GM15510 (cell line): Measurements from ENCODE around the gene XPC.

Experiments
- POLR2A ChIP-seq: IDR thresholded peaks from 3 replicates; pipeline ENCODE4 v1.6.1; 2011; ENCODE audit warnings: borderline replicate concordance; ENCODE audit not compliant: insufficient read length; ENCODE audit errors: extremely low read depth

Gene XPC

DNA sequence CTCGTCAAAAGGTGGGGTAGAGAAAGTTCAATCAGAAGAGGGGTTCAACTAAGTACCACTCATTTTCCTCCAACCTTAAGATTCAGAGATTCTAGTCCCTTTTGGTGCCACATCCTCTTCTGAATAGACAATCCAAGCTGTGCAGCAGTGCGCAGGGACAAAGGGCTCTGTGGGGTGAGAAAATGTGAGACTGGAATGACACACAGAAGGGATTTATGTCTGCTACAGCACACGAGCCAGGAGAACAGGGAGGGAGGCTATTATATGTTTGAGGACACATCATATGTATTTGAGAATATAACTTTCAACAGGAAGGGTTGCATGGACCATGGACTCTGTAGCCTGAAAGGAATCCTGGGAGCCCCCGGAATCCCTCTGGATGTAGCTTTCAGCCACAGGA, 33.2 kb upstream of the XPC start:
- no peak for TF ChIP-seq POLR2A

DNA sequence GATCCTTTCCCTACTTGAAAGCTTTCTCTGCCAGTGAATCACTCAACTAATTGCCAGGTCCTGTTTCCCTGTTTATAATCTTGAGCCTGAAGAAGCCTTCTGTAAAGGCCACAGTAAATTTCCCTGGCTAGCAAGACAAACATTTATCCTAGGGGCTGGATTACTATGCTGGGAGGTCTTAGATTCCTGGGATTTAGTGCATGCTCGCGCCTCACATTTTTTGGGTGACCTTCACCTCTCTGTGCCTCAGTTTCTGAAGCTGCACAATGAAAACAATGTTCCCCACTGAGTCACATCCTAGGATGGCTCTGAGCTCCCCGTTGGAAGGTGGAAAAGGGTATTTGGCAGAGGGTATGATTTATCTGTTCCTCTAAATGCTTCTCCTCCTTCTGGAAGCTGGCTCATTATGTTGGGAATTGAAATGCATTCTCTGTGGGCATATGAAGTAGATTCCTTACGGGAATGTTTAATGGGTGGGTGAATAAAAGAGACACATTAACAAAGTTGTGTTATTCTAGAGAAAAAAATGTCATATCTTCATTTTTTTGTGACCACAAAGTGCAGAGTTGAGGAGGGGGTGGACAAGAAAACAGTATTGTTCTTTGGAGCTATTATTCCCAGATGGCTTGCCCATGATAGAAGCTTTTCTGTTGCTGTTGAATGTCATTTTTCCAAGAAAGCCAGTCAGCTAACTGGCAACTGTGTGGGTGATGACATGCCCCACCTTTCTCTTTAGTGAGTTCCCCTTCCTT, 32.6 kb upstream of the XPC start:
- no peak for TF ChIP-seq POLR2A

DNA sequence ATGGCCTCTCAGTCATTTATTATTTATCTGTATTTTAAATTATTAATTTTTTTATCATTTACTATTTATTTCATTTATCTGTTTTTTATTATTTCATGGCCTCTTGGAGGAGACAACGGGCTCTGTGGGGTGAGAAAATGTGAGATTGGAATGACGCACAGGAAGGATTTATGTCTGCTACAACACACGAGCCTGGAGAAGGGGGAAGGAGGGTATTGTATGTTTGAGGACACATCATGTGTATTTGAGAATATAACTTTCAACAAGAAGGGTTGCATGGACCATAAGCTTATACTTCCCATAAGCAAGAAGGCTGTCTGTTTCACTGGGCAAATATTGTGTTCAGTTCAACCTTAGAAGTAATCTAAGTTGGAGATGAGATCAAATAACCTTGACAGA, 31.9 kb upstream of the XPC start:
- TF ChIP-seq POLR2A = no peak

DNA sequence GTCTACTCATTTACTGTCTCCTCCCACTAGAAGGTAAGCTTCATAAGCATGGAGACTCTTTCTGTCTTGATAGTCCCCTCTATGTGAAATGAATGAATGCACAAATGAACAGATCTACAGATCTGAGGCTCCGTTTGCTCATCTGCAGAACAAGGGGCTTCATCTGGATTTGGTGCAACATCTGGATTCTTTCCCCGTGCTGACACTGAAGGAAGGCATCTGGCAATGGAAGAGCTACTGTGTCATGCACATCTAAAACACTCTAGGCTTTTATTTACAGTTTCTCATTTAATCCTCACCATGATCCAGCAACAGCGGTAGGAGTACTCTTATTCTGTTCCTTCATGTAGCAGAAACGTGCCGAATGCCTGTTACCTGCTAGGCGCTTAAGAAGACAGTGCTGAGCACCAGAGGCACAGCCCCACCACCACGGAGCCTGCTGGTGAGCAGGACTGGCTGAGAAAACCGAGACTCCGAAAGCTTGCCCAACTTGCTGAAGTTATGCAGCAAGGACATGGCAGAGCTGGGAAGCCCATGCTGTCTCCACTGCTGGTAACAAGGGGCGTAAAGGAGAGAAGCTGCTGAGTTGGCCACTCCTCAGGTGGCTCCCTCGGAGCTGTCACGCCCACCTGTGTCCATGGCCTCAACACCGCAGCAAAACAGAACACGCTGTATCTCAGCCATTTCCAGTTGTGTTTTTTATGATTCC, 31.3 kb upstream of the XPC start:
- TF ChIP-seq POLR2A = no peak

DNA sequence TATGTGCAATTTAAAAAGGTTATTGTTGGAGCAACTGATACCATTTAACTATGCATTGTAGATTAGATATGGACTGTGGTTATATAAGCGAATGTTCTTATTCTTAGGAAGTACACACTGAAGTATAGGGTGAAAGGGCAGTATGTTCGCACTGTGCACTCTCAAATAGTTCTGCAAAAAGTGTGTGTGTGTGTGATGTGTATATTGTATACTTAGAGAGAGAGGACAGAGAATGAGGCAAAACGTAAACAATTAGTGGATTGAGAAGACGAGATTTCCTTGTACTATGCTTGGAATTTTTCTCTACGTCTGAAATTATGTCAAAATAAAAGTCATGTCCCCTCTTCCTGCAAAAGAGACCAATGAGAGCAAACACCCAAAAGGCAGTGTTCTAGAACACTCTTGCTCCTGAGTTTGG, 30.6 kb upstream of the XPC start:
- TF ChIP-seq POLR2A = no peak

DNA sequence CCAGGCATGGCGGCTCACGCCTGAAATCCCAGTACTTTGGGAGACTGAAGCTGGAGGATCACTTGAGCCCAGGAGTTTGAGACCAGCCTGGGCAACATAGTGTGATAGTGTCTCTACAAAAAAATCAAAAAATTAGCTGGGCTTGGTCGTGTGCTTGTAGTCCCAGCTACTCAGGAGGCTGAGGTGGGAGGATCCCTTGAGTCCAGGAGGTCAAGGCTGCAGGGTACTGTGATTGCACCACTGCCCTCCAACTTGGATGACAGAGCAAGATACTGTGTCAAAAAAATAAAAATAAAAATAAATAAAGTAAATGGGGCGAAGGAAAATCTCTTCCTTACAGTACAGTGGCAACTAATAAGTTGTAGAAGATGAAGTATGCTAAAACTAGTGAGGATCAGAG, 29.8 kb upstream of the XPC start:
- no peak for TF ChIP-seq POLR2A

DNA sequence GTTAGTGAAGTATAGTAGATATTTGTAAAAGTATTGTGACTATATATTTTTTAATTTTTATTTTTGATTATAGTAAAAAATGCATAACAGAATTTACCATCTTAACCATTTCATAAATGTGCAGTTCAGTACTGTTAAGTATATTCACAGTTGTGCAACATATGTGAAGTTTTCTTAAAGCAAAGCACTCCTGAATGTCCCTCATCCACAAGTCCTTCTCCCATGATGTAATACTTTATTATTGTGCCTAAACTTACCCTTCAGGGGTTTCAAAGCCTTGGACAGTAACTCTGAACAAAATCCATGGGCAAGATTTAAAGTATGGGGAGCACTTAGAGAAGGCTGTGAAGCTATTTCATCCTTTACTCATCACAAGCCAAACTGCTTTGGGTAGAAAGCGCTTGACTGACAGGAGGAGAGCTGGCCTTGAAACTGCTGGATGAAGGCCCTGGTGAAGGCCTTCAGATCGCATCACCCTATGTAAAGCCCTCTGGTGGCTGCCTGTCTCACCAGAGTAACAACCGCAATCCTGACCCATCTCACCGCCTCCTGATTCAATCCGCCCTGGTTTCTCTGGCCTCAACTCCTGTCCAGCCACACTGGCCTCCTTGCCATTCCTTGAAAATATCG, 28.3 kb upstream of the XPC start:
- TF ChIP-seq POLR2A = no peak

DNA sequence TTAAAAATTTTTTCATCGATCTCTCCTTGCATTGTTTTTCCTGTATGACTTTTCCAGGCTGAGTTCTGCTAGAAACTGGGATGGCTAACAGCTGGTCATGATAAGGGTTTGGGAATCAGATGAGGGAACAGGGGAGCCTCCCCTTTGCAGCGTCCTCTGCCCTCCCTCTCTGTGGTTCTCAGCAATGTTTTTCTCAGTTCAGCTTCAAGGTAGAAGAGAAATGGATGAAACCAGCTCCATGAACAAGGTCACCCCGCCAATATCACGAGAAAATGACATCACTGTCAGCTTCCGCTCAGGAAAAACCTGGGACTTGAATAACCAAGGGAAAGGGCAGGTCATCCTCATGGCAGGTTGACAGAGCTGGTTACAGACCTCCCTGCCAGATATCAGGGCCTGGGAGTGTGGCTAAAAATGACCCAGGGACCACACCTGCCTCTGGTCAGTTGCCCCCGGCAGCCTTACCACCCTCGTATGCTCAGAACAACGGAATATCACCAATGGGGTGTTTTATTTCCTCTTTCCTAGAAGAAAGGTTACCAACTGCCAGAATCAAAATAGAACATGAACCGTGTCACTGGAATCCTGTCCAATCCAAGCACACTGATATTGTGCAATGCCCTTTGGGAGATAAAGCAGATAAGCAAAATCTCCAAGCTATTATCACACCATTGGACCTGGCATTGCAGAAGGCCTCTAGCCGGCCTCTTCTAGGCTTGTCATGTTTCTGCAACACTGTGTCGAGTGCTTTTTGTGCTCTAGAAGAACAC, 26.3 kb upstream of the XPC start:
- TF ChIP-seq POLR2A = no peak

DNA sequence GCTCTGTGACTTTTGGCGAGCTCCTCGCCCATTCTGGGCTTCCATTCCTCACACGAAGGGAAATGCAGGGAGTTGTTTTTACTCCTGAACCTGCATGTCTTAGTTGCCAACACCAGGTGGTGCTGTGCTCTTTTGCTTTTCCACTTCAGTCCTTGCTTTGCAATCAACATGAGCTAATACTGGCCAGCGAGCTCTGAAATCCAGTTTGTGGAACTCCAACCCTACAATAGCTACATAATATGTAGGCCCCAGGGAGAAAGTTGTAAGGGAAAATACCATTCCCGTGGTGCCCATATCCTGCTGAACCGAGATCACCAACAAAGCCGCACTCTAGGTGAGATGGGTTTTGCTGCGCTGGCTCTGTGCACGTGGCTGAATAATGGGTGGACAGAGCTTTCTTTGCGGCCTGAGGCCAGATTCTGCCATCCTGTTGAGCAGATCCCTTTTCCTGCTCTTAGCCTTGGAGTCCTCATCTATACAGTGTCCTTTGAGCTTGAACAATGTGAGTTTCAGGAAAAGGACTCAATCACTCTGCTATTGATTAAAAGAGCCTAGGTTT, 25.2 kb upstream of the XPC start:
- no peak for TF ChIP-seq POLR2A

DNA sequence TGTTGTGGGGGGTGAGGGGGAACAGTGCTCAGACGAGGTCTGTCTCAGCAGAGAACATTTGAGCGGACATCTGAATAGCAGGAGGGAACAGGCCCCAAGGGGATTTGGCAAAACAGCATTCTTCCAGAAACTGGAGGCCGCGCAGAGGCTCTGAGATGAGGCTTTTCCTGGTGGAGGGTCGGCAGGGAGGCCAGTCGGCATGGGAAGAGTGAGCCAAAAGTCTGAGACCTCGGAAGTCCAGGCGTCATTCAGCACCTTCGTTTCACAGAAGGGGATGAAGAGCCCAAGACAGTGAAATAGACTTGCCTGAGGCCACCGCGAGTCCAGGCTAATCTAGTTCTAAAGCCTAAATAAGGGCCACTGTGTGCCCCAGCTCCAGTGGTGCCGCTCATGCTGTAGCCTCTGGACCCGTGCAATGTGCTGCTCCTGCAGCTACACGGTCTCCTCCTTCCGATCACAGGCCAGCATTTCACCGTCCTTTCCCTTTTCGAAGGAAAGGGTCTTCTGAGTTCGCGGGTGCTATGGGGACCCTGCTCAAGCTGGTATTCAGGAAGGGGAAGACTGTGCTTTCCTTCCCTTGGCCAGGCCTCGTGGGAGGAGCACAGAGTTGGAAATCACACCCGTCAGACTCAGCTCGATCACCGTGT, 24.6 kb upstream of the XPC start:
- no peak for TF ChIP-seq POLR2A

DNA sequence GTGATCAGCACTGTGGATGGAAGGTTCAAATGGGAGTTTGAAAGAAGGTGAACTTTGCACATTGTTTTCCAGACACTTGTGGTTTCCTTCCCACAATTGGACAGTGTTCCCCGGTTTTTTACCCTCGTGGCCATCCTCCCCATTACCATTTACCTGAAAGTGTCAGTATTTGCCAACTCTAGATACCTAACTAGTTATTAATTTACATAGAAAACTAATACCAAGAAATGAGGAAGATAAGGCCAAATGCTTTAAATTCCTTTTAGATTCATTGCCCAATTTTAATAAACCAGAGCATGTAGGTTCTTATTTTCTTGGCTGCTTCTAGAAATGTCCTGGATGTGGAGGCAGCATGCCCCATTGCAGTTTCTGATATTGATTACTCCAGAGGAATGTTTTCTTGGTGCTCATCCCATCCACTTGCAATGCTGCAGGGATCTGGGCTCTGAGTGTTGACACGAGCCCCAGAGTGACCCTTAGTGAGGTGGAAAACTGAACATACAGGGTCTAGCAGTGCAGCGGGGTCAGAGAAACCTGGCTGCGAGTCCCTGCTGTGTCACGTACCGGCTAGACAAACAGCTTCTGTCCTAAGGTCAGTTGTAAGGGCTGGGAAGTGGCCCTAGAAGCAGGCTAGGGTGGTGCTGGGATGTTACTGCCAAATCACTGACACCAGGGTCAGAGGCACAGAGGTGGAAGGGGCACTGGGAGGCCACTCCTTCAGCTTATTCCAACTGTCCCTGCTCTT, 23.7 kb upstream of the XPC start:
- no peak for TF ChIP-seq POLR2A

DNA sequence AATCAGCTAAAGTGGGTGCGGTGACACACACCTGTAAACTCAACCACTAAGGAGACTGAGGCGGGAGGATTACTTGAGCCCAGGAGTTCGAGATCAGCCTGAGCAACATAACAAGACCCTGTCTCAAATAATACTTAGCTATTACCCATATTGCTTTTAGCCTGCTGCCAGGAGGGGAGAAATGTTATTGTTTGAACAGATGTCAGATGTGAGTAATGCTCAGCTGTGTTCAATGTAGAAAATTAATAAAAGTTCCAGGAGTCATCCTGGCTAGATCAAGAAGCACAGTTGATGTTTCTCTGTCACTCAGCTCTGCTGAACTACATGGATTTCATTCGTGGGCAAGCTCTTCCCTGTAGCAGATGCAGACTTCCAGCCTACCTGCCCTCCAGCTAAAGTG, 22.4 kb upstream of the XPC start:
- no peak for TF ChIP-seq POLR2A

DNA sequence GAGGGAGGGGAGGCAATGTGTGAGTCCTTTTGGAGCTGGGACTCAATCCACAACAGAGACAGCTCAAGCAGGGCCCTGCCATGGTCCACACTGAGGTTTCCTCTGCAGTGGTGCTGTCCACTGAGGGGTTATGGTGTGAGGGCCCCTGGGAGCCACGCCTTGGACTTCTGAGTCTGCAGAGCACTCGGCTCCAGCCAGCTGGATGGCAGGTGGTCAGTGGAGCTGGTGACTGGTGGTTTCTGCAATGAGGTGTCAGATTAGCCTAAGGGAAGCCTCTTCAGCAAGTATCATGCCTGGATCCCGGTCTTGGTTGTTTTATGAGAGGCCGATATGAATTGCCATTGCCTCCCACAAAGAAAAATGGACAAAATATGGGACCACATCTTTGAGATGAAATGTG, 21.9 kb upstream of the XPC start:
- no peak for TF ChIP-seq POLR2A

DNA sequence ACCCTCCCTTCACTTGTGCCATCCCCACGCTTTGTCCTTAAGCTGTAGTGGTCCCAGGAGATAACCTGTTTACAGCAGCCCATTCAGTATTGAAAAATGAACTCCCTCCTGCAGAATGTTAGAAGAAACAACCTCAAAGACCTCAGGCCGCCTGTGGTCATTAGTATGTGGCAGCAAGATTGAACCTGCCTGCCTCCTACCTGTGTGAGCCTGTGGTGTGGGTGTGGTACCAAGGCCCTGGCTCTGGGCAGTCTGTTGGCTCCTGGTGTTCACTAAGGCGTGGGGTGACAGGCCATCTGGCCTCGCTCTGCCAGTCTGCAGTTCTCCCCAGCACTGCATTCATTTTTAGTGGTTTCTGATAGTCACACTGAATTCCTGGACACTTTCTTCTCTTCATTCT, 21.2 kb upstream of the XPC start:
- no peak for TF ChIP-seq POLR2A

DNA sequence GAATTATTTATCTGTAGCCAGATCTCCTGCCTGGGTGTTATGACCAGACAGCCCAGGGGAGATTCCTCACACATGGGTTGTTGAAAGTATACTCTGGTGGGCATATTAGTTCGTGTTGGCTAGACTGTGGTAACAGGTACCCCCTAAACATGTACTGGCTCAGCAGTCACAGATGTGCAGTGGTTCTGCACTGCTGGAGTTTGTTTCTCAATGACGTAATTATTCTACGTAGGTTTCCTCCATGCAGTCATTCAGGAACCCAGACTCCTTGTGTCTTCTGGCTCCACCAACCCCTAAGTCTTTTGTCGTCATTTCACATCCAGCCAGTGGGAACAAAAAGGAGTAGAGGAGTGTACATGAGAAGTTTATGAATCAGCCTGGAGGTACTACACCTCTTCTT, 16.5 kb upstream of the XPC start:
- TF ChIP-seq POLR2A = no peak
